Liver (tissue), 9 donors: ENCODE measurements around the gene HCRTR1. TPM values are rescaled to one million over a fixed set of nuclear protein-coding genes. Genes with fewer than 3 reads are reported as not detected.
A peak's percentile ranks its signal among the peaks of the same experiment; 100 is the strongest.

ENCODE experiments used
- DNase-seq: peaks from one replicate; pipeline ENCODE4 v3.0.0-alpha.2; 2017; ENCODE audit warnings: low spot score
- H3K27ac ChIP-seq, 2 donors: one replicate each; pipeline ENCODE4 v1.7.0; 2013; ENCODE audit warnings: inconsistent platforms in 2 of 2, low read length in 2 of 2, control low read depth in 1 of 2, low read depth in 1 of 2, mild to moderate bottlenecking in 1 of 2
- H3K27me3 ChIP-seq, 4 donors: one replicate each; pipeline versions ENCODE4 v1.6.1 to v1.7.0; 2013; ENCODE audit warnings: low read length in 3 of 4, inconsistent platforms in 1 of 4, mild to moderate bottlenecking in 1 of 4, moderate library complexity in 1 of 4; ENCODE audit not compliant: control insufficient read depth in 4 of 4, insufficient read depth in 4 of 4
- H3K36me3 ChIP-seq, 4 donors: one replicate each; pipeline versions ENCODE4 v1.6.1 to v1.7.0; 2013; ENCODE audit warnings: low read length in 3 of 4, mild to moderate bottlenecking in 3 of 4, low read depth in 1 of 4, moderate library complexity in 1 of 4; ENCODE audit not compliant: control insufficient read depth in 4 of 4, insufficient read depth in 3 of 4
- H3K4me1 ChIP-seq, 4 donors: one replicate each; pipeline versions ENCODE4 v1.6.1 to v1.7.0; 2013; ENCODE audit warnings: low read length in 3 of 4, mild to moderate bottlenecking in 3 of 4, moderate library complexity in 1 of 4; ENCODE audit not compliant: control insufficient read depth in 4 of 4, insufficient read depth in 4 of 4
- H3K4me3 ChIP-seq, 3 donors: one replicate each; pipeline versions ENCODE4 v1.6.1 to v1.7.0; 2013; ENCODE audit warnings: low read length in 3 of 3, control low read depth in 1 of 3, low read depth in 1 of 3, mild to moderate bottlenecking in 1 of 3
- H3K9ac ChIP-seq, 2 donors: one replicate each; pipeline ENCODE4 v1.7.0; 2013; ENCODE audit warnings: low read length in 2 of 2, mild to moderate bottlenecking in 2 of 2, moderate library complexity in 2 of 2, control low read depth in 1 of 2, low read depth in 1 of 2
- H3K9me3 ChIP-seq, 4 donors: one replicate each; pipeline versions ENCODE4 v1.6.1 to v1.7.0; 2013; ENCODE audit warnings: low read length in 3 of 4; ENCODE audit not compliant: control insufficient read depth in 4 of 4
- ATF3 ChIP-seq: IDR thresholded peaks from 2 replicates; pipeline ENCODE4 v1.6.1; 2016; ENCODE audit warnings: antibody characterized with exemption
- EGR1 ChIP-seq, 2 donors: IDR thresholded peaks; 2 replicates each; pipeline ENCODE4 v1.6.1; 2016 to 2018; ENCODE audit warnings: antibody characterized with exemption in 2 of 2, low read depth in 2 of 2
- FOXA1 ChIP-seq: IDR thresholded peaks from 2 replicates; pipeline ENCODE4 v1.6.1; 2016; ENCODE audit warnings: antibody characterized with exemption
- FOXA2 ChIP-seq: IDR thresholded peaks from 2 replicates; pipeline ENCODE4 v1.6.1; 2016; ENCODE audit warnings: antibody characterized with exemption
- GABPA ChIP-seq, 2 donors: IDR thresholded peaks in 1 of 2; conservative IDR thresholded peaks in 1 of 2; 2 replicates each; pipeline ENCODE4 v1.6.1; 2016; ENCODE audit warnings: antibody characterized with exemption in 2 of 2, mild to moderate bottlenecking in 1 of 2, moderate library complexity in 1 of 2
- HNF4A ChIP-seq, 2 donors: conservative IDR thresholded peaks; 2 replicates each; pipeline ENCODE4 v1.6.1; 2016; ENCODE audit warnings: antibody characterized with exemption in 2 of 2, mild to moderate bottlenecking in 2 of 2
- HNF4G ChIP-seq: IDR thresholded peaks from 2 replicates; pipeline ENCODE4 v1.6.1; 2016; ENCODE audit warnings: antibody characterized with exemption
- JUND ChIP-seq, 2 donors: IDR thresholded peaks; 2 replicates each; pipeline ENCODE4 v1.6.1; 2016; ENCODE audit warnings: antibody characterized with exemption in 2 of 2
- MAX ChIP-seq: IDR thresholded peaks from 2 replicates; pipeline ENCODE4 v1.6.1; 2016; ENCODE audit warnings: antibody characterized with exemption
- NR2F2 ChIP-seq: IDR thresholded peaks from 2 replicates; pipeline ENCODE4 v1.6.1; 2016; ENCODE audit warnings: antibody characterized with exemption
- RAD21 ChIP-seq, 2 donors: IDR thresholded peaks; 2 replicates each; pipeline ENCODE4 v1.6.1; 2016; ENCODE audit warnings: antibody characterized with exemption in 2 of 2, mild to moderate bottlenecking in 2 of 2
- REST ChIP-seq: IDR thresholded peaks from 2 replicates; pipeline ENCODE4 v1.6.1; 2016; ENCODE audit warnings: antibody characterized with exemption, mild to moderate bottlenecking
- RXRA ChIP-seq, 2 donors: IDR thresholded peaks; 2 replicates each; pipeline ENCODE4 v1.6.1; 2017 to 2018; ENCODE audit warnings: antibody characterized with exemption in 2 of 2, mild to moderate bottlenecking in 1 of 2
- SP1 ChIP-seq: IDR thresholded peaks from 2 replicates; pipeline ENCODE4 v1.6.1; 2018; ENCODE audit warnings: antibody characterized with exemption, mild to moderate bottlenecking
- TAF1 ChIP-seq: conservative IDR thresholded peaks from 2 replicates; pipeline ENCODE4 v1.6.1; 2016; ENCODE audit warnings: antibody characterized with exemption, mild to moderate bottlenecking
- YY1 ChIP-seq: IDR thresholded peaks from 2 replicates; pipeline ENCODE4 v1.6.1; 2016; ENCODE audit warnings: antibody characterized with exemption, mild to moderate bottlenecking
- ZBTB33 ChIP-seq: IDR thresholded peaks from 2 replicates; pipeline ENCODE4 v1.6.1; 2016; ENCODE audit warnings: antibody characterized with exemption
- WGBS: extraction: QIAGEN DNeasy Blood & Tissue Kit; methylation state at CpG from one replicate; pipeline ENCODE4 v1.1.7; 2013; 5-methylcytosine and 5-hydroxymethylcytosine counted together
- polyA plus RNA-seq, 2 donors: library from polyadenylated mRNA; stranded (reverse) in 1 of 2; unstranded in 1 of 2; fragments of 200-250 nt in 1 of 2; fragments of >200 nt in 1 of 2; fragmentation: Nextera tagmentation in 1 of 2; extraction: Ambion mirVana in 1 of 2; gene quantifications; one replicate each; pipeline versions ENCODE4 v1.2.1 to v1.2.3, GENCODE V29; 2013 to 2015
- total RNA-seq, 2 donors: library from RNA; depleted of rRNA; stranded (reverse); fragments of >200 nt; gene quantifications; one replicate each; pipeline ENCODE4 v1.2.3, GENCODE V29; 2014
- TF ChIP-seq, protein P1 (sequence below): fragments of 150-350 bp; IDR thresholded peaks from 2 replicates; pipeline ENCODE4 v1.5.1; 2017; ENCODE audit warnings: improper control_type of control experiment, low read depth, low read length; ENCODE audit not compliant: missing input control
- donor health status: healthy.
- donor health status: healthy.
- donor health status: healthy.
- donor health status: healthy.
- donor health status: healthy.

HCRTR1 gene
- total and polyA plus RNA-seq, 4 donors, result 0.06 TPM; not detected in 3

DNA sequence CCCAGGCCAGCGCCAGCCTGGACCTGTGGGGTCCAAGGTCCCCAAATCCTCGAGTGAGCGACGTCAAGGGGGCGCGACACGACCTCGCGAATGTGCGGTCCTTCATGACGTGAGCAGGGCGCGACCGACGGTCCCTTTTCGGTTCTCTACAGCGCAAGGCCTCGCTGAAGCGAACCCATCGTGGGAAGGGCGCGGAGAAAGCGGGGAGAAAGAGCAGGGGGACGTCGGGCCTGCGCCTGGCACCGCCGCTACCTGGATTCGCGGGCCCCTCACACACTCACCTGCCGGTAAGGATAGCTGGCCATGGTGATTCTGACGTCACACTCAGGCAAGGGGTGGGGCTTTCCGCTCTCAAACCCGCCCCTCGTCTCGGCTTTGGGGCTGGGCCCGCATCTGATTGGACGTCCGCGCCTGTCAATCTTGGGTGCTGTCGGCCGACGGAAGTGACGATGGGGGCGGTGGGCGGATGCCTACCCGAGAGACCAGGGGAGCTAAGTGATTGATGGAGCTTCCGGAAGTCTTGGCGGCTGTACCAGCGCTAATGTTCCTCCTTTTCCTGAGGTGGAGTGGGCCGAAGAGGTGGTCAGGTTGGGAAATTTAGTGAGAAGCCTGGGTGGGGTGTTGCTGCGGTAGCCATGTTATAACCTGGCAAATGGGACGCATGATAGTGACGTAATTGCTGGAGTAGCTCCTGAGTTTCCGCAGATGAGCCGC lies 27.2 kb downstream of the HCRTR1 start, which contains the start of gene PEF1:
Gene PEF1 (minus strand): TSS at position 317 of the 714 bp plus-strand sequence. CDS start 12 bp downstream, at position 305.
- WGBS, result under 1% methylated on average over 56 of the region's 56 CpGs
- Histone ChIP-seq H3K36me3 (no peaks in the 10 kb centered on the region), H3K4me3 (peak within 1 kb of the TSS; percentile 44 to 97 (median 90)), H3K27ac (peak within 1 kb of the TSS; percentile 96 to 98), H3K9ac (peak within 1 kb of the TSS; percentile 90 to 94), H3K9me3 (no peaks in the 10 kb centered on the region), H3K27me3 (no peaks in the 10 kb centered on the region), H3K4me1 (peaks cover 0 to 26% (median 15%) of the 10 kb centered on the region in 4 donors)
- peak; percentile 23 to 69 for TF ChIP-seq RXRA (IDR thresholded peaks at IDR 0.05)
- peak in 1 of 2 donors; percentile 41 for TF ChIP-seq JUND (IDR thresholded peaks at IDR 0.05)
- TF ChIP-seq ATF3, result peak; percentile 38
- peak; percentile 3 to 78 for TF ChIP-seq HNF4A (conservative IDR thresholded peaks at IDR 0.05)
- no peak for TF ChIP-seq FOXA2
- TF ChIP-seq GABPA (IDR thresholded peaks at IDR 0.05 in 1 of 2, conservative IDR thresholded peaks at IDR 0.05 in 1 of 2), result peak; percentile 93 to 98
- peak; percentile 67 for TF ChIP-seq NR2F2
- TF ChIP-seq YY1, result peak; percentile 100
- no peak for TF ChIP-seq RAD21 (IDR thresholded peaks at IDR 0.05)
- peak; percentile 79 for TF ChIP-seq SP1
- no peak for TF ChIP-seq TAF1
- no peak for TF ChIP-seq FOXA1
- TF ChIP-seq MAX, result no peak
- peak; percentile 45 for TF ChIP-seq HNF4G
- TF ChIP-seq, protein P1, sequence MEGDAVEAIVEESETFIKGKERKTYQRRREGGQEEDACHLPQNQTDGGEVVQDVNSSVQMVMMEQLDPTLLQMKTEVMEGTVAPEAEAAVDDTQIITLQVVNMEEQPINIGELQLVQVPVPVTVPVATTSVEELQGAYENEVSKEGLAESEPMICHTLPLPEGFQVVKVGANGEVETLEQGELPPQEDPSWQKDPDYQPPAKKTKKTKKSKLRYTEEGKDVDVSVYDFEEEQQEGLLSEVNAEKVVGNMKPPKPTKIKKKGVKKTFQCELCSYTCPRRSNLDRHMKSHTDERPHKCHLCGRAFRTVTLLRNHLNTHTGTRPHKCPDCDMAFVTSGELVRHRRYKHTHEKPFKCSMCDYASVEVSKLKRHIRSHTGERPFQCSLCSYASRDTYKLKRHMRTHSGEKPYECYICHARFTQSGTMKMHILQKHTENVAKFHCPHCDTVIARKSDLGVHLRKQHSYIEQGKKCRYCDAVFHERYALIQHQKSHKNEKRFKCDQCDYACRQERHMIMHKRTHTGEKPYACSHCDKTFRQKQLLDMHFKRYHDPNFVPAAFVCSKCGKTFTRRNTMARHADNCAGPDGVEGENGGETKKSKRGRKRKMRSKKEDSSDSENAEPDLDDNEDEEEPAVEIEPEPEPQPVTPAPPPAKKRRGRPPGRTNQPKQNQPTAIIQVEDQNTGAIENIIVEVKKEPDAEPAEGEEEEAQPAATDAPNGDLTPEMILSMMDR, result no peak
- no peak for TF ChIP-seq REST
- peak in 1 of 2 donors; percentile 48 for TF ChIP-seq EGR1 (IDR thresholded peaks at IDR 0.05; ENCODE audit: low read depth in 2 of 2)
- no peak for TF ChIP-seq ZBTB33
- peak; percentile 99 for DNase-seq
